Measurements from ENCODE around the gene CCDC127. TPM values are rescaled to one million over a fixed set of nuclear protein-coding genes. Genes with fewer than 3 reads are reported as not detected.

The CCDC127 gene
- total RNA-seq, 1 experiment from 2014 or later, result 24.1 TPM

GRCh38 chr5:194102-194501 lies 23.9 kb downstream of the CCDC127 start:
- BruUV-seq (replicated peaks), result no TSS peak
- Histone ChIP-seq H3F3A (ENCODE audit: insufficient read depth, low read depth) (no peaks in the 10 kb centered on the region), H3K79me2 (ENCODE audit: low read depth) (no peaks in the 10 kb centered on the region), H3K36me3 (ENCODE audit: low read depth) (no peaks in the 10 kb centered on the region), H4K20me1 (ENCODE audit: insufficient read depth) (0 out of 2 replicates have a peak, but pooled peaks cover 8% of the 10 kb centered on the region), H2AFZ (no peak overlapping the region), H3K4me3 (no peak overlapping the region), H3K27me3 (ENCODE audit: insufficient read depth, low read depth) (peaks cover 39% of the 10 kb centered on the region), H3K27ac (no peak overlapping the region), H3K9me2 (ENCODE audit: insufficient read depth) (no peaks in the 10 kb centered on the region), H3K4me2 (no peak overlapping the region), H3K9me3 (ENCODE audit: insufficient read depth, low read depth) (no peaks in the 10 kb centered on the region), H3K4me1 (replicated peaks; ENCODE audit: insufficient read depth) (no peaks in the 10 kb centered on the region)
- TF ChIP-seq, protein P1, sequence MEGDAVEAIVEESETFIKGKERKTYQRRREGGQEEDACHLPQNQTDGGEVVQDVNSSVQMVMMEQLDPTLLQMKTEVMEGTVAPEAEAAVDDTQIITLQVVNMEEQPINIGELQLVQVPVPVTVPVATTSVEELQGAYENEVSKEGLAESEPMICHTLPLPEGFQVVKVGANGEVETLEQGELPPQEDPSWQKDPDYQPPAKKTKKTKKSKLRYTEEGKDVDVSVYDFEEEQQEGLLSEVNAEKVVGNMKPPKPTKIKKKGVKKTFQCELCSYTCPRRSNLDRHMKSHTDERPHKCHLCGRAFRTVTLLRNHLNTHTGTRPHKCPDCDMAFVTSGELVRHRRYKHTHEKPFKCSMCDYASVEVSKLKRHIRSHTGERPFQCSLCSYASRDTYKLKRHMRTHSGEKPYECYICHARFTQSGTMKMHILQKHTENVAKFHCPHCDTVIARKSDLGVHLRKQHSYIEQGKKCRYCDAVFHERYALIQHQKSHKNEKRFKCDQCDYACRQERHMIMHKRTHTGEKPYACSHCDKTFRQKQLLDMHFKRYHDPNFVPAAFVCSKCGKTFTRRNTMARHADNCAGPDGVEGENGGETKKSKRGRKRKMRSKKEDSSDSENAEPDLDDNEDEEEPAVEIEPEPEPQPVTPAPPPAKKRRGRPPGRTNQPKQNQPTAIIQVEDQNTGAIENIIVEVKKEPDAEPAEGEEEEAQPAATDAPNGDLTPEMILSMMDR (conservative IDR thresholded peaks at IDR 0.05), result no peak
- no peak for TF ChIP-seq EZH2 (IDR thresholded peaks at IDR 0.05; ENCODE audit: low read depth)
- ChIA-PET CTCF (interaction anchor here (0.6 kb wide), 1 partner anchor 149 kb away, joined by 3 read pairs; no protein-coding TSS in a partner anchor), POLR2A (ENCODE audit: unreplicated experiment) (no interaction called here)
- DNase-seq, result no peak
- intact Hi-C loops (cut with micrococcal nuclease; ENCODE audit: unreplicated experiment), result no loop called here

GRCh38 chr5:192970-193831 lies 24.8 kb downstream of the CCDC127 start:
- DNase-seq, result no peak
- BruUV-seq (replicated peaks), result no TSS peak
- Histone ChIP-seq H3K9me2 (ENCODE audit: insufficient read depth) (no peaks in the 10 kb centered on the region), H3K4me2 (no peak overlapping the region), H2AFZ (no peak overlapping the region), H3K9me3 (ENCODE audit: insufficient read depth, low read depth) (no peaks in the 10 kb centered on the region), H3K4me3 (no peak overlapping the region), H3F3A (ENCODE audit: insufficient read depth, low read depth) (no peaks in the 10 kb centered on the region), H4K20me1 (ENCODE audit: insufficient read depth) (0 out of 2 replicates have a peak, but pooled peaks cover 8% of the 10 kb centered on the region), H3K36me3 (ENCODE audit: low read depth) (no peaks in the 10 kb centered on the region), H3K79me2 (ENCODE audit: low read depth) (no peaks in the 10 kb centered on the region), H3K4me1 (replicated peaks; ENCODE audit: insufficient read depth) (no peaks in the 10 kb centered on the region), H3K27me3 (ENCODE audit: insufficient read depth, low read depth) (peaks cover 42% of the 10 kb centered on the region), H3K27ac (no peak overlapping the region)
- intact Hi-C loops (cut with micrococcal nuclease; ENCODE audit: unreplicated experiment), result no loop called here
- CTCF ChIA-PET, result no interaction called here
- POLR2A ChIA-PET (ENCODE audit: unreplicated experiment), result no interaction called here
- TF ChIP-seq EZH2 (IDR thresholded peaks at IDR 0.05; ENCODE audit: low read depth), result no peak
- TF ChIP-seq, protein P1 (conservative IDR thresholded peaks at IDR 0.05), result no peak

DNA sequence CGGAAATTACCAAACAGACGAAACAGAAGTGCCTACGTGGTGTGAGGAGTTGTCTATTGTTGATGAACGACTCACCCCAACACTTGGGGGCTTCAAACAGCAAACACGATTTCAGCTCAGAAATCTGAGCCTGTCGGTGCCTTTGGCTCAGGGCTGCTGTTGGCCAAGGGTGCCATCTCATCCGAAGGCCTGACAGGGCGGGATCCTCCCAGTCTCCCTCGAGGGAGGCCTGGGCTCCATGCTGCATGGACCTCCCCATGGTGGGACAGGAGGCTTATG lies 25.3 kb downstream of the CCDC127 start:
- no peaks in the 10 kb centered on the region for H3K79me2 ChIP-seq (ENCODE audit: low read depth)
- H3K27ac ChIP-seq, result no peak overlapping the region
- no peaks in the 10 kb centered on the region for H3K9me3 ChIP-seq (ENCODE audit: insufficient read depth, low read depth)
- no peaks in the 10 kb centered on the region for H3K4me1 ChIP-seq (replicated peaks; ENCODE audit: insufficient read depth)
- H3F3A ChIP-seq (ENCODE audit: insufficient read depth, low read depth), result no peaks in the 10 kb centered on the region
- no peaks in the 10 kb centered on the region for H3K36me3 ChIP-seq (ENCODE audit: low read depth)
- H3K9me2 ChIP-seq (ENCODE audit: insufficient read depth), result no peaks in the 10 kb centered on the region
- 0 out of 2 replicates have a peak, but pooled peaks cover 5% of the 10 kb centered on the region for H4K20me1 ChIP-seq (ENCODE audit: insufficient read depth)
- H2AFZ ChIP-seq, result no peak overlapping the region
- intact Hi-C loops (cut with micrococcal nuclease; ENCODE audit: unreplicated experiment), result no loop called here
- POLR2A ChIA-PET (ENCODE audit: unreplicated experiment), result no interaction called here
- TF ChIP-seq, protein P1 (conservative IDR thresholded peaks at IDR 0.05), result no peak
- no peak for TF ChIP-seq EZH2 (IDR thresholded peaks at IDR 0.05; ENCODE audit: low read depth)
- H3K27me3 ChIP-seq (ENCODE audit: insufficient read depth, low read depth), result peaks cover 47% of the 10 kb centered on the region
- no peak overlapping the region for H3K4me3 ChIP-seq
- BruUV-seq (replicated peaks), result no TSS peak
- H3K4me2 ChIP-seq, result no peak overlapping the region
- CTCF ChIA-PET, result no interaction called here
- no peak for DNase-seq

Measured in PC-9 (cell line).